H4 (cell line): ENCODE data around the gene DAPK1. TPM values are rescaled to one million over a fixed set of nuclear protein-coding genes. Genes with fewer than 3 reads are reported as not detected.
A peak's percentile ranks its signal among the peaks of the same experiment; 100 is the strongest.

Experiments used
- DNase-seq: peaks from one replicate; pipeline ENCODE4 v3.0.0-alpha.2; 2015; ENCODE audit warnings: low spot score
- total RNA-seq: library from RNA; depleted of rRNA; stranded (reverse); fragments of >200 nt; shearing (Covaris generic); gene quantifications from 2 replicates; pipeline ENCODE4 v1.2.3, GENCODE V29; 2014

DAPK1 gene
- total RNA-seq, 1 experiment from 2014 or later: 6.6 TPM

DNA sequence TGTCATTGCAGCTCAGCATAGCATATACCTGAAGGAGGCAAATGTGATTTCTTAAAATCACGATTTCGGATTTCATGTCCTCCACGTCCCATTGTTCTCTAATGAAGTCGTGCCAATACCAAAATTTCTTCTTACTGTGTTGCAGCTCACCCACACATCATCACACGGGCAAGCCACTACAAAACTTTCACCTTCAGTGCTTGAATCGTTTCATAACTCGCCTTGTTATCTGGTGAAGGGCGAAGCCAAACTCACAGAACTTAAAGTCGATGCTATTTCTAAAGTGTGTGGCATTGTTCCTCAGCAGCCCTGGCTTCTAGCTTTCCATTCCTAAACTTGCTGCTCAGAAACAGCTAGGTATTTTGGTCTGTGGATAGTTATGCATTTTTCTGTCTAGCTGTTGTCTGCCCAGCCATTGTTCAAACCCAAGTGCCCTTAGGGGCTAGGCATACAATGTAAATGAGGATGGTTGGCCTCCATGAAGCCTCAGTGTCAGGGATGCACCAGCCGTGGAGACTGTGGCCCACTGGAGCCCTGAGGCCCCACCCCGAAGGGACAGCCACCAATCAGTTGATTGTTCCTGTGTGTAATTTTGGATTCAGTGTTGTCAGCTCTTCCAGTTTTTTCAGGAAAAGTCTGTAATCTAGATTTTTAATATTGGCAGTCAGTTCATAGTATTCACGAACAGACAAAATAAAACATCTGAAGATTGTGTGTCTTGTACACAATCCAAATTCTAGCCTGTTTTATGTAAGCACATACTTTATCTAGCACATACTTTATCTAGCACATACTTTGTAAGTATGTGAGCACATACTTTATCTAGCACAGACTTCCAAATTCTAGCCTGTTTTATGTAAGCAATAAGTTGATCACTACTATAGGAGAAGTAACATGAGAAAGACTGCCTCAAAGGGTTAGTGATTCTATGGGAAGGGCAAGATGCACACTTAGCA is 112.8 kb downstream of the DAPK1 start:
- DNase-seq: no peak

DNA sequence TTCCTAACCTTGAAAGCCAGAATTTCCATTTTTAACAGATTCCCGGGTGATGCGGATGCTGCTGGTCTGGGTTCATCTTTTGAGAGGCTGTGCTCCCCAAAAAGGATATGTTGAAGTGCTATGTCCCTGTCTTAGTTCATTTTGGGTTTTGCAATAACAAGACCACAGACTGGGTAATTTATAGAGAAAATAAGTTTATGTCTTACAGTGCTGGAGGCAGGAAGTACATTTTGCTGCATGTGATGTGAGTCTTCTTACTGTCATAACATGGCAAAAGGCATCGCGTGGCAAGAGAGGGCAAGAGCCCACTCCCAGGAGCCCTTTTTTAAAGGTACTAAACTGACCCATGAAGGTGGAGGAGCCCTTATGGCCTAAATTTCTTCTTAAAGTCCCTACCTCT is 114.1 kb downstream of the DAPK1 start:
- no peak for DNase-seq

DNA sequence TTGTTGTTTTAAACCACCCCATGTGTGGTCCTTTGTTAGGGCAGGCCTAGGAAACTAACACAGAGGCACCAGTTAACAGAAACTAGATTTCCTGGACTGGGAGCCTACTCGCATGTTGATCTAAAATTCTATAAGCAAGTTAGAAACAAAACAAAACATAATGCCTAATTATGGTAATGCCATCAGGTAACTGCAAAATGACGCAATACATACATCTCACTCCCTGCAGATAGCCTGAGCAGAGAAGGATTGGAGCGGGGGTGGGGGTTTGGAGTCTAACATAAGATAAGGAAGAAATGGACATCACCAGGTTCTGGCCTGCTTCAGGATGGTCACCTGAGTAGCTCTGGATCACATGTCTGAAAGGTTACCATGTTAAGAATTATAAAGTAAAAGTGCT is 114.9 kb downstream of the DAPK1 start:
- no peak for DNase-seq

DNA sequence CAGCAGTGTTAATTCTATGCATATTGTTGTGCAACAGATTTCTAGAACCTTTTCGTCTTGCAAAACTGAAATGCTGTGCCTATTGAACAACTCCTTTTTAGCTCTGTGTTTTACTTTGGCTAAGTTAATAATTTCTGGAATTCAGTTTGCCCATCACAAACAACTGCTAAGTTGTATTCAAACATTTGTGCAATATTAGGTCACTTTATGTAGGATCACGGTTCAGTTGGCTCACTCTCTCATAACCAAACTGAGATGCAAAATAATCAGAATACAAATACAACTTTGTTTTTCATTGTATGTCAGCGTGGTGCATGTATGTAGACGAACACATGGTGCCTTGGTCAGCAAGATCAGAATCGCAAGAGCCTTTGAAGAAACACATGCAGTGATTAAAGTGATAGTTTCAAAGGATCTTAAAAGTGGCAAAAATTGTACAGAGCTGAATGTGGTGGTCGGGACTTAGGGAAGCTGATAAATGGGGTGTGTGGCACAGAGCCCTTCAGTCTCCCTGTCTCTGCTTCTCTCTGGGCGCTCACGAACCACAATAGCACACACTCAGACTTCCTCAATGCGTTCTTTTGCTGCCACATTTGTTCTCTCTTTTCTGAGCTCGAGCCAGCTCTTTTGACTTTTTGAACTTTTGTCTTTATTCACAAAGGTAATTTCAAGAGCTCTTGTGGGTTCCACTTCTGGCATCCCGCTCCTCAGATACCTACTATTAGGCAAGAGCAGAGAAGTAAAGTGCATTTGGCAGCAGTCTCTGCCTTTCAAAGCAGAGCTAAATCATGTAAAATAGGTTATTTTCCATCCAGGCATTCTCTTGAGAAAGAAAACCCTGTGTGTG is 115.8 kb downstream of the DAPK1 start:
- DNase-seq: no peak

DNA sequence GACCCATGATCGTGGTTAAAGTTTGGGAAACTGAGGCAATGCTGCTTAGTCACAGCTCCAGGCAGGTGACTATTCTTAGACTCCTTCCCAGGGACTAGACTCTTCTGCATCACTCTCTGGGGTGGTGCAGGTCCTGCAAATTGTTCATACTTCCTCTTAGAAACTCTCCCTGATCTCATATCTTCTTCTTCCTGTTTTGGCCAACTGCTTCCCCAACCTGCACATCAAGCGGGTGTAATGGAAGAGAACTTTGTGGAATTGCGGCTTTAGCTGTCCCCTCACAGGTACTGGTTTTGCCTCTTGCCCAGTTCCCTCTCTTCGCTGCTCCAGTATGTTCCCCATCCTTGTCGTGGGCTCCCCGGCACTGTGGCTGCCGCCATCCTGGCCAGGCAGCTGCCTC is 116.7 kb downstream of the DAPK1 start:
- DNase-seq: no peak

DNA sequence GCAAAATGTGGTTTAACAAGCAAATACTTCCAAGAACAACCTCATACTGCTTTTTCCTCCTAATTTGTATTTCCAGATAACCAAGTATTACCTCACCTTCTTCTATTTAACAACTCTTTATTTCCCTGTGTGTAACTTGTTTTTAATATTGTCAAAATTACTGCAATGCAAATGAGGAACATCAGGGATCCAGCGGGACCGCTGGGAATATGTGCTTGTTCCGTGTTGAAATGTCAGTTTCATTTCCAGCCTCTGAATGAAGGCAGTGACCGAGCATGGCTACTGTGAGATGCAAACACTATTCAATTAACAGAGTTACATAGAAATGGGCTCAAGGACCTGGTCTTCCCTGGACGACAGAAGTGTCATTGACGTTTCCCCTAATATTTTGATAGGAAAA is 117.5 kb downstream of the DAPK1 start:
- no peak for DNase-seq

DNA sequence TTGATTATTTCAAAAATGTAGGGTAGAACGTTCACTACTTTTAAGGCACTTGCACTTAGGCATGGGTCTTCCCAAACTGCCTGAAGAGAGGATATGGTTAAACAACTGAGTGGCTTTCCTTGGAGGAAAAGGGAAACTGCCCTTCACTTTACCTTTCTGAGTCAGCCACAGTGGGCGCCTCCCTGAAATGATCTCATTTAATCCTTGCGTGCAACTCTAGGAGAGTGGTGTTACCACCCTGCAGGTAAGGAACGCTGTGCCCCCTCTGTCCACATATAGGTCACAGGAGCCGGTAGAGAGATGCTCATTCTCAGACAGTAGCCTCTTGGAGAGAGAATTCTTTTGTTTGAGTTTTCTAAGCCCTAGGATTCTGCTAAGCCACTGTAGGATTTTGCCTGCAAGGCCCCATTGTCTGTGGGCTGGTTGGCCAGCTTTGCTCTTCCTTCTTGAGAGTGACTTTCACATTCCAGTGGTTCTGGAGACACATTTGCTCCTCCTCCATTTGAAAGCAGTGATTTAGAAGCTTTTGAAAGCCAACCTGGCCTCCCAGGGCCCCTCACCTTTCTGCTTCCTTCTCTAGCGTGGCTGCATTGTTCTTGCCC is 118.0 kb downstream of the DAPK1 start:
- DNase-seq: peak; percentile 33

DNA sequence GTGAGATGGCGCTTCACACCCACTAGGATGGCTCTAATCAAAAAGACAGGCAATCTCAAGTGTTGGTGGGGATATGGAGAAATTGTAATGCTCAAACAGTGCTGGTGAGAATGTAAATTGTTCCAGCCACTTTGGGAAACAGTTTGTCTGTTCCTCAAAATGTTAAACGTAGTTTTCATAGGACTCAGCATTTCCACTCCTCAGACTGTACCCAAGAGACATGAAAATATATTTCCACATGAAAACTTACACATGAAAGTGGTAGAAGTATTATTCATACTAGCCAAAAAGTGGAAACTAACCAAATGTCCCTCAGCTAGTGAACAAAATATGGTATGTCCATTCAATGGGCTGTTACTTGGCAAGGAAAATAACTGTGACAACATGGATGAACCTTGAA is 120.6 kb downstream of the DAPK1 start:
- no peak for DNase-seq

DNA sequence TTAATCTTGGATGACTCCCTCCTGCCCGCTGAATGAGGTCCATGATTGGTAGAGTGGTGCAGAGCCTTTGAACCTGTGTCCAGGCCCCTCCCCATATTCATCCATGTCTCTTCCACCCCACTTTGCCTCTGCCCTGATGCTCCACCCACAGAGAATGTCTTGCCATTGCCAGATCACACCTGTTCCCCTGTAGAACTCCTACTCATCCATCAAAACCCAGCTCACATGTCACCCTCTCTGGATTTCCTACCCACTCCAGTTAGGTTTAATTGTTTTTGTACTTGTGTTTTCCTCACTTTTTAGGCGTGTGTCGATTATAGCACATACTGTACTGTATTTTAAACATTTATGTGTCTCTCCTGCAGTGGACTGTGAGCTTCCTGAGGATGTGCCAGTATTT is 121.3 kb downstream of the DAPK1 start:
- DNase-seq: no peak

DNA sequence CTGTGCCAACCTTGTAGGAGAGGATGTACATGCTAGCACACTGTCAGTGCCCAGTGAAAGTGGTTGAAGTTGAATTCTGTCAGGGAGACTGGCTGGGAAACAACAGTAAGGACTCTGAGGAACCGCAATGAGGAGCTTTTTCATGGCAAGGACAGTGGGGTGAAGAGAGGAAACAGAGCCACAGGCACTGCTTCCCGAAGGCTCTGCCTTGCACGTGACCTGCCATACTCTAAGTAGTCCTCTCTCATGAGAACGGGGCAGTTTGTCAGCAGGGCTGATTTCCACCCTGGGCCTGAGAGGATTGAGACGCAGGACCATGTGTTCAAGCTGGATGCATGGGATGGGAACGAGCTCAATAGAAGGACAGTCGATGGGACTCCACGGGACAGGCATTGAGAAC is 121.7 kb downstream of the DAPK1 start:
- DNase-seq: no peak

DNA sequence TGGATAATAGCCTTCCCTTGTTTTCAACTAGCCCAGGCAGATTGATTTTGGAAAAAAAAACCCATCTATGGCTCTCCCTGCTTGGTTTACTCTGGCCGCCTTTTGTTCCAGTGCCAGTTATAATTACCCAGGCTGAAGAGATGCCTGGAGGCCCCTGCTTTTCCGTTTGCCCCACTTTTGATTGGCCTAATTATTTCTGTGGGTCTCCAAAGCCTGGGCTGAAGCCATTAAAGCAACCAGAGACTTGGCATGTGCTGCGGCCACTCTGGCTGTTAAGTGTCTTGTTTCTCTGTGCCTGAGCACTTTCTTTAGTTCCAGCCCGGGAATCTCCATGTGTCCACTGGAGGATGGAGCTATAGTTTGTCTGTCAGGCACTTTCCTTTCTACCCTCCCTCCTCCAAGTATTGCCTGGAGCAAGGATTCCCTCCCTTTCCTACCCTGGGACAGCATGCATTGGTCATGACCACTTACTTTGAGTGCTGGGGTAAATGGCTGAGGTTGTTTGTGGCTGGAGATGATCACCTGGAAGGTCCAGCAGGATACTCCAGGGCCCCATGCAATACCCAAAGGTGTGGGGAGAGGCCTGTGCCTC is 123.2 kb downstream of the DAPK1 start:
- DNase-seq: peak; percentile 38

DNA sequence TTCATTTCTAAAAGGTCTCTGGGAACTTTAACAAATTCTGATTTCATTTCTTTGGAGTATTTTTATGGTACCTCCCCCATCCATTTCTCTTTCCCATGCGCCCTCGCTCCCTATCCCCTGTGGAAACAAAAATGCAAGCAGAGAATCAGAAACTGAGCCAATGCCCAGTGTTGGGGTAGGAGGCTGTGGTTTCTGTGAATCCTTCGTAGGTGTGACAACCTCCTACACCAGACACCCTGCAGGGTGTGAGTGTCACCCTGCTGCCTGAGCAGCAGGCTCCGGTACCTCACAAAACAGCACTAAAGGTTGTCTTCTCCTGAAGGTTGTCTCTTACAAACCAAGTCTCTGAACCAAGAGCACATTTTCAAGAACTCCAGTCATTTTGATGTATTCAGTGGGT is 124.4 kb downstream of the DAPK1 start:
- DNase-seq: no peak

DNA sequence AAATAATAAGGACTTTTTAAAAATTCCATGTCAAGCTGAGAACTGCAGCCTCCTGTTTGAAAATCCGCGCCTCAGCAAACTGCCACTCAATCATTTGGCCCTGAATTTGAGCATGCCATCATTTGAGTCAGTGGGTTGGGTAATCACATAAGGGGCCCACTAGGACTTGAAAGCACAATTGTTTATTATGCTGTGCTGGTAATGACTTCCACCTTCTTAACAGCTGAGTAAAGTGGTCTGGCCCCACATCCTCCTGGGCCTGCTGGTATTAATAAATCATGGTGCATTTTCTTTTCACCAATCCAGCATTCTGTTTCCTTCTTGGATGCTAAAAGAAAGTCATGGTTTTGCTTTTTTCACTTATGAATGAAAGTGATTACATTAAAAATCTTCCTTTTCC is 125.3 kb downstream of the DAPK1 start:
- DNase-seq: no peak

DNA sequence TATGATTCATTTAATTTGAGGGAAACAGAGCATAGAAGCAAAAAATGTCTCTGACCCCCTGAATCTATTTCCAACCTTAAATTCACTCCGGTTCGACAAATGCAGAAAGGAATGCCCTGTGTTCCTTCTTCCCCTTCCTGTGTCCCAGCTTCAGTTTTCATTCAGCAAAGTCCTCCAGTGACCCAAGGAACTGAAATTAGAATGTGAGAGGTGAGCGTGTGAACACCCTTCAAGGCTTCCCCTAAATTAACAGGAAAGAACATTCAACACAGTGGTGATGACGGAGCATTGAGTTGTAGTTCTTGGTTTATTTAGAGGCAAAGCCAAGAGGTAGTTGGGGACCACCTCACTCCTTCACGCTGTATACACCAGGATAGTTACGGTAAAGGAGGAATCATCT is 130.7 kb downstream of the DAPK1 start:
- no peak for DNase-seq

DNA sequence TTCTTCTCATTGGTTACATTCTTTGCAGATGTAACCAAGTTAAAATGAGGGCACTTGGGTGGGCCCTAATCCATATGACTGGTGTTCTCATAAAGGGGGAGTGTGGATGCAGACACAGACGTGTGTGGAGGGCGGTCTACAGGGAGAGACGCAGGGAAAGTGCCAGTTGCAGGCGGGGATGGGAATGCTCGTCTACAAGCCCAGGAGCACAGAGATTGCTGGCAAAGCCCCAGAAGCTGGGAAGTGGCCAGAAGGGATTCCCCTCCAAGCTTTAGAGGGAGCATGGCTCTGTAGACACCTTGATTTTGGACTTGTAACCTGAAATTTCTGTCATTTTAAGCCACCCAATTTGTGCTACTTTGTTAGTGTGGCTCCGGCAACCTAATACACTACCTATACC is 131.4 kb downstream of the DAPK1 start:
- DNase-seq: no peak

DNA sequence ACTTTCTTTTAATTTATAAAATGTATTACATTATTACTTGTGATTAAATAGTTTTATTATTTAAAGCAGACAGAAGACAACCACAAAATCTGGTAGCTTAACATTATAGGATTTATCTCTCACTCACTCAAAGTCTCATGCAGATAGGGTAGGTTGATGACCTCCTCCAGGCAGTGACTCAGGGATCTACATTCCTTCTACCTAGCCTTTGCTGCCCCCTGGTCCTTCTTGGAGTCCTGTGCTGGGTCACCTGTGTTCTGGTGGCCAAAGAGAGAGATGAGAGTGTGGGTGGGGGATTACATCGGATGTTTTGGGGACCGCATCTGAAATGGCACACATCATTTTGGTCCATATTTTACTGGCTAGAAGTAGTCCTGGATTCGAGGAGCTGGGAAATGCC is 132.6 kb downstream of the DAPK1 start:
- no peak for DNase-seq

DNA sequence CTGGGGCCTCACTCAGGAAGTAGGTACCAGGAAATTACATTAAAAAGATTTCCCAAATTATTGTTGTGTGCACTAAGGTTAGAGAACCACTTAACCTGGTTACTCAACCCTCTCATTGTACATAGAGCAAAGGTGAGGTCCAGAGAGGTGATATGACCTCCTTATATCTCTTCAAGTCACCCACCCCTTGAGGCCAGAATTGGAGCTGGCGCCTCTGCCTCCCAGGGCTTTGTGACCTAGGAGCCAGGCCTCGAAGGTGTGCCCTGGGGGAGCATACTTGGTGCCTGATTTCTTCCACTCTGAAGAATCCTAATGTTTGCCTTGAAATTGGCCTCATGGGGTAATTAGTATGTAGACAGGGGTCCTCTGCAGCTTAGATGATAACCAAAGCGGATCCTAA is 133.2 kb downstream of the DAPK1 start:
- no peak for DNase-seq

DNA sequence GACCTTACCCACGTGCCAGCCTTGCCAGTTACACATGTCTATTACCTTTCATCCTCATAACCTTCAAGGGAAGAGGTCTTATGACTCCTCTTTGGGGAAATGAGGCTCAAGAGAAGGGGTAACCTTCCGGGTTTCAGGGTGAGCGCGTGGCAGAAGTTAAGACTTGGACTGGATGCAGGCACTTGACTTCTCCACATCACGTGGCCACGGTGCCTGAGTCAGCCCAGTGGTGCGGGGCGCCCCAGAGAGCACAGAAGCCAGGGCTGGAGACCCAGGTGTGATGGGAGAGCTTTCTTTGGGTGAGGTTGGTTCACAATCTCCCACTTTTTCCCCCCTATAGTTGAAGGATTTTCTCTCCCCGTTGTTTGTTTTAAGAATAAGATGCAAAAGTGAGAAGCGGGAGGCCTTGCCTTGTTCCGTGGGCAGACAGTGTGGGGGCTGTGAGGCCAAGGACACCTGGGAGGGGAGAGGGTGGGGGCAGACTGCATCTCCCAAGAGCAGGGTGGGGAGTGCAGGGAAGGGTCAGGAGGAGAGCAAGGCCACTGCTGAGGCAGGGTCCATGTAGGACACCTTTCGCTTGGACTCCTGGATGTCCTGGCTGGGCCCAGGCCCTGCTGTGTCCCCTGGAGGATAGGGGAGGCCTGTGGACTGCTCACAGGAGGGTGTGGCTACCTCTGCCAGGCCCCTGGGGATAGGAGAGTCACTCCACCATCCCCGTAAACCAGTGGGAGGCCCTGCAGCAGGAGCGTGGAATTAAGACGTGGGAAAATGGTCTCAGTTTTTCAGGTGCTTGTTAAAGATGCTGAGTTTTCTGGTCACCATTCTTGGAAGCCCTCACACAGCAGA is 138.2 kb downstream of the DAPK1 start:
- DNase-seq: no peak

DNA sequence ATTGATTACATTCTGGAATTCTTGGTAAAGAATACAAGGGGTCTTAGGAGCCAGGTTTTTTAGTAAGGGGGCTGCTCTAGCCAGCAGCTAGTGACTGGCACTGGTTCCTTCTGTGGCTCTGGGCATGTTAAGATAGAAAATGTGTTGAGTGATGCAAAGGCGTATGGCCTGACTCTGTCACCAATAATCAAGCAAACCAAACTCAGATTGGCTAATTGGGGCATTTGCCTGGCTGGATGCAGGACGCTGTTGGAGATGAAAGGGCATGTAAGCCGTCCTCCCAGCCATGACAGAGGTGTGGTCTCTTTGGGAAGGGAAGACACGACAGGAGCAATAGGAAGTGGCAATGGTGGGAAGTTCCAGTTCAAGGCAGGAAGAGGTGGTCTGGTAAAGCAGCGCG is 140.6 kb downstream of the DAPK1 start:
- no peak for DNase-seq

DNA sequence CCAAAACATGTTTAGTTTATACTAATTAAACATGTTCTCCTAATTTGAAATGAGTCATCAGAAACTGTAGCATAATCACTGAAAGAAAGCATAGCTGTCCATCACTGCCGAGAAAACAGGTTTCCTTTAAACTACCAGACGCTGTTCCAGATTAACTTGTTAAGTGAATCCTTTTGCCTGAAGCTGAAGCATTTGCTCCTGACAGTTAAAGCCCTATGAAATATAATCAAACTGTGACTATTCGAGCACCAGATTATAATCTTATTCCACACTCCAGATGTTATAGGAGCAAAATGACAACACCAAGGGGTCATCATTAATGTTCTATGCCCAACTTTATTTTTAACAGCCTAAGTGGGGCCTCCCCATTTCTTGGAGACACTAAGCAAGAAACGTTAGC is 142.3 kb downstream of the DAPK1 start:
- no peak for DNase-seq

DNA sequence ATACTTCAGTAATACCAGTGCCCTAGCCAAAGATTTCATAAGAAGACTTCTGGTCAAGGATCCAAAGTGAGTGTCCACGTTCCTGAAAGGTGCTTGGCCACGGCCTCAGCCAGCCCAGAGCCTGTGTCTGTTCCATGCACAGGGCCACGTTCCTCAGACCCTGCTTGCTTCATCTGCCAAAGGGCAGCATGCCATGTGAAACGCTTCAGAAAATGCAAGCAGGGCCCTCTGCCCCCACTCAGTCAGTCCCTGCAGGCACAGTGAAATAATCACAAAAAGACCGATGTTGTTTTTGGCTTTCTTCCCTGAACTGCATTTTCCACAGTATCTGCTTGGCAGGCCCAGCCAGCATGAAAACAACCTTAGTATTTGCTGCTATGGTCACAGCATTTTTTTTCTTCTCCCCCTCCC is 142.7 kb downstream of the DAPK1 start:
- peak; percentile 67 for DNase-seq
